Tibial nerve (tissue), 3 donors: ENCODE measurements around the gene RAPGEF5.

Source experiments
- POLR2A ChIP-seq, 2 donors: fragments of 450-650 bp; IDR thresholded peaks; one replicate each; pipeline ENCODE4 v1.6.1; 2017; ENCODE audit warnings: antibody characterized with exemption in 2 of 2, mild to moderate bottlenecking in 2 of 2, moderate library complexity in 2 of 2
- TF ChIP-seq, protein P1 (sequence below), 5 experiments: fragments of 200-600 bp in 3 of 5; fragments of 450-650 bp in 2 of 5; sonication (generic) in 3 of 5; IDR thresholded peaks; one replicate each; pipeline ENCODE4 v1.5.1; 2016 to 2019; ENCODE audit warnings: antibody characterized with exemption in 5 of 5, mild to moderate bottlenecking in 3 of 5, moderate library complexity in 2 of 5

DNA sequence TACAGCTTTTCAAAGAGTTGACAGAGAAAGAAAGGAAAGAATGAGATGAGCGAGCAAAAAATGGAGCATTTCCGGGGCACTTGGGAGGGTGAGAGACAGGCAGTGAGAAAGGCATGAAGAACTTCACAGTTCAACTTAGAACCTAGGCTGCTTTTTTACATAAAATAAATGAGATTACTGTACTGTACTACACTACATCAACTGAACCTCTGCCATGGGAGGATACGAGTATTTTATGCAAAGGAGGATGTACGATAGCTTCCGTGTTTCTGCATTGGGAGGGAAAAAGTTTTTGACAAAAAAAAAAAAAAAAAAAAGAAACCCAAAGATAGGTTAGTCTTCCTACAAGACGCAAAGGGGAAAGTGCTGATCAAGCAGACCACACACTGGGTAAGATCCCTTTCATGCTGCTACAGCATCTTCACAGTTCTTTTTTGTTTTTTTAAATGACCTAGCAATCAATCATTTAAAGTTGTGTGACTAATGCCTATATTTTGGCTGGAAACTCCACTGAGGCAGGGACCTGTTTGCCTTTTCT, 88.0 kb downstream of the RAPGEF5 start:
- TF ChIP-seq, protein P1, sequence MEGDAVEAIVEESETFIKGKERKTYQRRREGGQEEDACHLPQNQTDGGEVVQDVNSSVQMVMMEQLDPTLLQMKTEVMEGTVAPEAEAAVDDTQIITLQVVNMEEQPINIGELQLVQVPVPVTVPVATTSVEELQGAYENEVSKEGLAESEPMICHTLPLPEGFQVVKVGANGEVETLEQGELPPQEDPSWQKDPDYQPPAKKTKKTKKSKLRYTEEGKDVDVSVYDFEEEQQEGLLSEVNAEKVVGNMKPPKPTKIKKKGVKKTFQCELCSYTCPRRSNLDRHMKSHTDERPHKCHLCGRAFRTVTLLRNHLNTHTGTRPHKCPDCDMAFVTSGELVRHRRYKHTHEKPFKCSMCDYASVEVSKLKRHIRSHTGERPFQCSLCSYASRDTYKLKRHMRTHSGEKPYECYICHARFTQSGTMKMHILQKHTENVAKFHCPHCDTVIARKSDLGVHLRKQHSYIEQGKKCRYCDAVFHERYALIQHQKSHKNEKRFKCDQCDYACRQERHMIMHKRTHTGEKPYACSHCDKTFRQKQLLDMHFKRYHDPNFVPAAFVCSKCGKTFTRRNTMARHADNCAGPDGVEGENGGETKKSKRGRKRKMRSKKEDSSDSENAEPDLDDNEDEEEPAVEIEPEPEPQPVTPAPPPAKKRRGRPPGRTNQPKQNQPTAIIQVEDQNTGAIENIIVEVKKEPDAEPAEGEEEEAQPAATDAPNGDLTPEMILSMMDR (IDR thresholded peaks at IDR 0.05): no peak
- no peak for TF ChIP-seq POLR2A (IDR thresholded peaks at IDR 0.05)
